Dermis lymphatic vessel endothelial cell (primary cell): ENCODE data around the gene LGSN. TPM values are rescaled to one million over a fixed set of nuclear protein-coding genes. Genes with fewer than 3 reads are reported as not detected.

ENCODE experiments used
- total RNA-seq: library from RNA; depleted of rRNA; stranded (reverse); fragments of >200 nt; gene quantifications from 2 replicates; pipeline ENCODE4 v1.2.1, GENCODE V29; 2014

The LGSN gene
- total RNA-seq, result not detected in 2 replicates

GRCh38 chr6:63319939-63320338 lies at the start of gene LGSN:
Gene LGSN, minus strand, starts transcription at chr6:63319983. Its CDS starts 40 bp downstream, at chr6:63319943.

Other genes starting within 250 kb of the LGSN start
- gene FKBP1C, start 108.5 kb downstream of the LGSN start, total RNA-seq, result 1.5 and 2.2 TPM in 2 replicates